HEK293 (cell line): ENCODE data around the gene PARS2.

Experiments
- CTCF ChIA-PET: fragments of 350-600 bp; formaldehyde crosslinking; extraction: SDS; loops from one replicate; lab custom pipeline; 2021; ENCODE audit warnings: antibody characterized with exemption; lab: Yijun Ruan, JAX
- POLR2A ChIA-PET: fragments of 300-600 bp; formaldehyde crosslinking; extraction: SDS; loops from one replicate; lab custom pipeline; 2020; ENCODE audit warnings: antibody characterized with exemption, inconsistent platforms; lab: Yijun Ruan, JAX
- H3K27ac ChIP-seq: fragments of 200-500 bp; sonication (Bioruptor generic); 2 replicates; pipeline ENCODE4 v1.5.1; 2014; ENCODE audit warnings: low read depth, low read length, control low read depth, inconsistent platforms; ENCODE audit errors: extremely low read depth
- H3K36me3 ChIP-seq, 2 experiments: fragments of 200-500 bp in 1 of 2; sonication (Bioruptor generic) in 1 of 2; 1 replicate in 1 of 2; 2 replicates in 1 of 2; pipeline ENCODE4 v1.5.1; 2014 to 2017; ENCODE audit warnings: inconsistent platforms in 2 of 2, low read length in 2 of 2; ENCODE audit not compliant: control insufficient read depth in 2 of 2, insufficient read depth in 1 of 2
- H3K4me1 ChIP-seq: fragments of 200-500 bp; sonication (Bioruptor generic); 2 replicates; pipeline ENCODE4 v1.5.1; 2014; ENCODE audit warnings: mild to moderate bottlenecking, low read length, inconsistent platforms; ENCODE audit not compliant: control insufficient read depth, insufficient read depth
- H3K4me3 ChIP-seq: 2 replicates; pipeline ENCODE4 v1.5.1; 2011; ENCODE audit warnings: low read depth, mild to moderate bottlenecking, control low read depth, low read length, moderate library complexity
- H3K9me3 ChIP-seq: fragments of 200-500 bp; sonication (Bioruptor generic); 2 replicates; pipeline ENCODE4 v1.5.1; 2014; ENCODE audit warnings: low read depth, low read length, inconsistent platforms; ENCODE audit not compliant: control insufficient read depth, insufficient read depth
- BCL11A ChIP-seq: fragments of 450-650 bp; formaldehyde crosslinking; IDR thresholded peaks from 2 replicates; pipeline ENCODE4 v1.5.1; 2016; ENCODE audit warnings: low read depth, missing biosample characterization, missing genetic modification characterization
- HOXD13 ChIP-seq: sonication (generic); formaldehyde crosslinking; IDR thresholded peaks from 2 replicates; pipeline ENCODE4 v1.8.0; 2022; ENCODE audit warnings: missing genetic modification reagents, borderline replicate concordance
- SCRT2 ChIP-seq: fragments of 450-650 bp; formaldehyde crosslinking; IDR thresholded peaks from 2 replicates; pipeline ENCODE4 v1.5.1; 2016; ENCODE audit warnings: missing biosample characterization, missing genetic modification characterization
- SP7 ChIP-seq: fragments of 450-650 bp; formaldehyde crosslinking; IDR thresholded peaks from 2 replicates; pipeline ENCODE4 v1.5.1; 2016; ENCODE audit warnings: missing biosample characterization, missing genetic modification characterization
- ZBTB17 ChIP-seq: fragments of 450-650 bp; formaldehyde crosslinking; IDR thresholded peaks from 2 replicates; pipeline ENCODE4 v1.5.1; 2016; ENCODE audit warnings: missing biosample characterization, missing genetic modification characterization
- ZFP37 ChIP-seq: fragments of 450-650 bp; formaldehyde crosslinking; IDR thresholded peaks from 2 replicates; pipeline ENCODE4 v1.5.1; 2016; ENCODE audit warnings: missing biosample characterization, missing genetic modification characterization
- ZFP41 ChIP-seq: fragments of 450-650 bp; formaldehyde crosslinking; IDR thresholded peaks from 2 replicates; pipeline ENCODE4 v1.5.1; 2016; ENCODE audit warnings: missing biosample characterization, missing genetic modification characterization, borderline replicate concordance
- ZNF214 ChIP-seq: fragments of 450-650 bp; formaldehyde crosslinking; IDR thresholded peaks from 2 replicates; pipeline ENCODE4 v1.5.1; 2017; ENCODE audit warnings: missing biosample characterization, mild to moderate bottlenecking, missing genetic modification characterization, borderline replicate concordance
- ZNF221 ChIP-seq: fragments of 450-650 bp; formaldehyde crosslinking; IDR thresholded peaks from 2 replicates; pipeline ENCODE4 v1.5.1; 2017; ENCODE audit warnings: missing biosample characterization, missing genetic modification characterization, borderline replicate concordance
- ZNF335 ChIP-seq: fragments of 450-650 bp; formaldehyde crosslinking; conservative IDR thresholded peaks from 2 replicates; pipeline ENCODE4 v1.5.1; 2016; ENCODE audit warnings: missing biosample characterization, missing genetic modification characterization
- ZNF341 ChIP-seq: fragments of 450-650 bp; formaldehyde crosslinking; IDR thresholded peaks from 2 replicates; pipeline ENCODE4; 2016; ENCODE audit warnings: low read depth, missing biosample characterization, missing genetic modification characterization
- ZNF394 ChIP-seq: fragments of 450-650 bp; formaldehyde crosslinking; IDR thresholded peaks from 2 replicates; pipeline ENCODE4 v1.5.1; 2016; ENCODE audit warnings: missing biosample characterization, missing genetic modification characterization, mild to moderate bottlenecking, moderate library complexity, borderline replicate concordance
- ZNF423 ChIP-seq: fragments of 450-650 bp; formaldehyde crosslinking; IDR thresholded peaks from 2 replicates; pipeline ENCODE4 v1.5.1; 2016; ENCODE audit warnings: missing biosample characterization, missing genetic modification characterization
- ZNF48 ChIP-seq: fragments of 450-650 bp; formaldehyde crosslinking; IDR thresholded peaks from 2 replicates; pipeline ENCODE4 v1.5.1; 2016; ENCODE audit warnings: missing biosample characterization, missing genetic modification characterization
- ZNF521 ChIP-seq: fragments of 450-650 bp; formaldehyde crosslinking; IDR thresholded peaks from 2 replicates; pipeline ENCODE4 v1.5.1; 2017; ENCODE audit warnings: missing biosample characterization, mild to moderate bottlenecking, missing genetic modification characterization
- ZNF529 ChIP-seq: fragments of 450-650 bp; formaldehyde crosslinking; IDR thresholded peaks from 2 replicates; pipeline ENCODE4 v1.5.1; 2017; ENCODE audit warnings: missing genetic modification characterization, missing biosample characterization; ENCODE audit not compliant: insufficient replicate concordance
- ZNF544 ChIP-seq: fragments of 450-650 bp; formaldehyde crosslinking; IDR thresholded peaks from 2 replicates; pipeline ENCODE4 v1.5.0; 2017; ENCODE audit warnings: missing biosample characterization, missing genetic modification characterization
- ZNF549 ChIP-seq: fragments of 450-650 bp; IDR thresholded peaks from 2 replicates; pipeline ENCODE4 v1.5.1; 2018; ENCODE audit warnings: missing biosample characterization, missing genetic modification characterization, mild to moderate bottlenecking, inconsistent platforms, moderate library complexity
- ZNF560 ChIP-seq: fragments of 450-650 bp; formaldehyde crosslinking; IDR thresholded peaks from 2 replicates; pipeline ENCODE4 v1.5.1; 2017; ENCODE audit warnings: missing biosample characterization, missing genetic modification characterization, borderline replicate concordance
- ZNF660 ChIP-seq: fragments of 450-650 bp; IDR thresholded peaks from 2 replicates; pipeline ENCODE4 v1.5.1; 2018; ENCODE audit warnings: missing biosample characterization, mild to moderate bottlenecking, missing genetic modification characterization
- ZNF664 ChIP-seq: fragments of 450-650 bp; formaldehyde crosslinking; IDR thresholded peaks from 2 replicates; pipeline ENCODE4 v1.5.1; 2016; ENCODE audit warnings: missing biosample characterization, missing genetic modification characterization
- ZSCAN30 ChIP-seq: fragments of 450-650 bp; IDR thresholded peaks from 2 replicates; pipeline ENCODE4 v1.5.1; 2018; ENCODE audit warnings: missing biosample characterization, mild to moderate bottlenecking, missing genetic modification characterization, moderate library complexity
- TF ChIP-seq, protein P1 (sequence below): fragments of 450-650 bp; formaldehyde crosslinking; IDR thresholded peaks from 2 replicates; pipeline ENCODE4 v1.5.1; 2016; ENCODE audit warnings: missing biosample characterization, missing genetic modification characterization
- TF ChIP-seq, protein P2 (sequence below): fragments of 450-650 bp; IDR thresholded peaks from 2 replicates; pipeline ENCODE4 v1.5.1; 2018; ENCODE audit warnings: missing biosample characterization, mild to moderate bottlenecking, missing genetic modification characterization
- TF ChIP-seq, protein P3 (sequence below): fragments of 450-650 bp; formaldehyde crosslinking; IDR thresholded peaks from 2 replicates; pipeline ENCODE4 v1.5.1; 2017; ENCODE audit warnings: missing biosample characterization, missing genetic modification characterization
- TF ChIP-seq, protein P4 (sequence below): IDR thresholded peaks from 2 replicates; pipeline ENCODE4 v1.6.1; 2011; ENCODE audit warnings: mild to moderate bottlenecking, low read depth, low read length, borderline replicate concordance
- TF ChIP-seq, protein P5 (sequence below): fragments of 450-650 bp; formaldehyde crosslinking; IDR thresholded peaks from 2 replicates; pipeline ENCODE4 v1.5.1; 2016; ENCODE audit warnings: missing biosample characterization, missing genetic modification characterization
- TF ChIP-seq, protein P6 (sequence below): sonication (generic); formaldehyde crosslinking; IDR thresholded peaks from 2 replicates; pipeline ENCODE4 v1.8.1; 2022; ENCODE audit warnings: mild to moderate bottlenecking, moderate library complexity, missing genetic modification reagents

PARS2 gene

DNA sequence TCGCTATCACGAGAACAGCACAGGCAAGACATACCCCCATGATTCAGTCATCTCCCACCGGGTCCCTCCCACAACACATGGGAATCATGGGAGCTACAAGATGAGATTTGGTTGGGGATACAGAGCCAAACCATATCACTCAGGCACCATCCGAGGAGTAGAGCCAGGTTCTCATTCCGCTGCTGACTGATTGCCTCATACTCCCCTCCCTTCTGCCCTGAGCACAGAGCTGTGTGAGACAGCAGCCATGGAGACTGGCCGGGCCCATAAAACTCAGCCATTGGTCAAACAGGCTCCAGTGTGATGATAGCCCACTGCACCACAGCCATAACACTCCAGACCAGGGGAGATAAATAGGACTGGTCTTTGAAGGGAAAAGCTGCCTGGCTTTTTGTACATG is 26.1 kb downstream of the PARS2 start (continued):
- TF ChIP-seq ZNF521 (tag by site-specific recombination) (no peak), ZNF423 (tag by site-specific recombination) (no peak), ZNF341 (tag by site-specific recombination) (no peak), HOXD13 (CRISPR knock-in tag) (no peak), ZNF214 (tag by site-specific recombination) (no peak), ZNF544 (tag by site-specific recombination) (no peak), ZNF549 (tag by site-specific recombination) (no peak), ZFP41 (tag by site-specific recombination) (no peak)
- TF ChIP-seq, protein P1, sequence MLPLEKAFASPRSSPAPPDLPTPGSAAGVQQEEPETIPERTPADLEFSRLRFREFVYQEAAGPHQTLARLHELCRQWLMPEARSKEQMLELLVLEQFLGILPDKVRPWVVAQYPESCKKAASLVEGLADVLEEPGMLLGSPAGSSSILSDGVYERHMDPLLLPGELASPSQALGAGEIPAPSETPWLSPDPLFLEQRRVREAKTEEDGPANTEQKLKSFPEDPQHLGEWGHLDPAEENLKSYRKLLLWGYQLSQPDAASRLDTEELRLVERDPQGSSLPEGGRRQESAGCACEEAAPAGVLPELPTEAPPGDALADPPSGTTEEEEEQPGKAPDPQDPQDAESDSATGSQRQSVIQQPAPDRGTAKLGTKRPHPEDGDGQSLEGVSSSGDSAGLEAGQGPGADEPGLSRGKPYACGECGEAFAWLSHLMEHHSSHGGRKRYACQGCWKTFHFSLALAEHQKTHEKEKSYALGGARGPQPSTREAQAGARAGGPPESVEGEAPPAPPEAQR (tag by site-specific recombination): no peak
- TF ChIP-seq, protein P2, sequence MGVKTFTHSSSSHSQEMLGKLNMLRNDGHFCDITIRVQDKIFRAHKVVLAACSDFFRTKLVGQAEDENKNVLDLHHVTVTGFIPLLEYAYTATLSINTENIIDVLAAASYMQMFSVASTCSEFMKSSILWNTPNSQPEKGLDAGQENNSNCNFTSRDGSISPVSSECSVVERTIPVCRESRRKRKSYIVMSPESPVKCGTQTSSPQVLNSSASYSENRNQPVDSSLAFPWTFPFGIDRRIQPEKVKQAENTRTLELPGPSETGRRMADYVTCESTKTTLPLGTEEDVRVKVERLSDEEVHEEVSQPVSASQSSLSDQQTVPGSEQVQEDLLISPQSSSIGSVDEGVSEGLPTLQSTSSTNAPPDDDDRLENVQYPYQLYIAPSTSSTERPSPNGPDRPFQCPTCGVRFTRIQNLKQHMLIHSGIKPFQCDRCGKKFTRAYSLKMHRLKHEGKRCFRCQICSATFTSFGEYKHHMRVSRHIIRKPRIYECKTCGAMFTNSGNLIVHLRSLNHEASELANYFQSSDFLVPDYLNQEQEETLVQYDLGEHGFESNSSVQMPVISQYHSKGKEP (tag by site-specific recombination): no peak

DNA sequence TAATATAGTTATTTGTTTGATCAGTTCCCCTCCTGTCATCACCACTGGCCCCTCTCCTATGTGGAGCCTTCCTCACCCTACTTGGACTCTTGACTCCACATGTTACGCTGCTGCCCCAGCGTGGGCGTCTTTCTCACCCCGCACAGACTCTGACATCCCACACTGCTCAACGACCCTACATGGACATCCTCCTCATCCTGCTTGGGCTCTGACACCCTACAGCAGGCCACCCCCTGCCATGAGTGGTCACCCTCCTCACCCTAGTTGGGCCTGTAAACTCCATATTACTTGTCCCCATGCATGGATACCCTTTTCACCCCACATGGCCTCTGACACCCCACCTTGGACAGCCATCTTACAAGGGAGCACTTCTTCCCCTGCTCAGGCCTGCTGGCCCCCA is 27.6 kb downstream of the PARS2 start:
- POLR2A ChIA-PET: no interaction called here
- CTCF ChIA-PET: no interaction called here
- Histone ChIP-seq H3K27ac (no peak overlapping the region), H3K4me3 (no peak overlapping the region), H3K36me3 (peaks cover 44 to 88% of the 10 kb centered on the region in 2 experiments)
- no peak for TF ChIP-seq ZNF660
- no peak for TF ChIP-seq BCL11A (tag by site-specific recombination)
- no peak for TF ChIP-seq ZNF529 (tag by site-specific recombination)
- TF ChIP-seq ZNF664: no peak
- TF ChIP-seq ZNF394 (tag by site-specific recombination): no peak
- TF ChIP-seq ZNF335 (tag by site-specific recombination): no peak
- no peak for TF ChIP-seq SCRT2 (tag by site-specific recombination)
- TF ChIP-seq ZNF221: no peak
- TF ChIP-seq, protein P3, sequence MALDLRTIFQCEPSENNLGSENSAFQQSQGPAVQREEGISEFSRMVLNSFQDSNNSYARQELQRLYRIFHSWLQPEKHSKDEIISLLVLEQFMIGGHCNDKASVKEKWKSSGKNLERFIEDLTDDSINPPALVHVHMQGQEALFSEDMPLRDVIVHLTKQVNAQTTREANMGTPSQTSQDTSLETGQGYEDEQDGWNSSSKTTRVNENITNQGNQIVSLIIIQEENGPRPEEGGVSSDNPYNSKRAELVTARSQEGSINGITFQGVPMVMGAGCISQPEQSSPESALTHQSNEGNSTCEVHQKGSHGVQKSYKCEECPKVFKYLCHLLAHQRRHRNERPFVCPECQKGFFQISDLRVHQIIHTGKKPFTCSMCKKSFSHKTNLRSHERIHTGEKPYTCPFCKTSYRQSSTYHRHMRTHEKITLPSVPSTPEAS: no peak
- TF ChIP-seq, all 188 proteins: peak for 0
- H3K4me1 ChIP-seq: no peaks in the 10 kb centered on the region
- H3K9me3 ChIP-seq: no peaks in the 10 kb centered on the region

DNA sequence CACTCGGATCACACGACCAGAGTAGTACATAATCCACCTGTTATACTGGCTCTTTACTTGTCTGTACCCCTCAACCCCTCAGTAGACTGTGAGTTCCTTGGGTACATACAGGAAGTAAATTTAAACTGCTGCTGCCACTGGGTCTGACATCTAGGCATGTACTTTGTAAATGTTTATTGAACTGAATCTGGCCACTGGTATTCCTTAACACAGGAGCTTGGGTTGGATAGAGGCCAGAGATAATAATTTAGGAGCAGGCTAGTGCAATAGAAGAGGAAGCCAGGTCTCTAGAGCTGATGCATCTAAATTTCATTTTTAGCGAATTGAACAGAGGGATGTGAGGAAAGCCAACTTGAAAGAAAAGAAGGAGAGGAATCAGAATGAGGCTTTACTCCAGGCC is 36.3 kb downstream of the PARS2 start:
- ChIA-PET POLR2A (no interaction called here), CTCF (interaction anchor here (0.6 to 0.7 kb wide), 2 partner anchors 1136 to 1565 kb away, joined by 3 to 4 read pairs; no protein-coding TSS in a partner anchor)
- Histone ChIP-seq H3K9me3 (no peaks in the 10 kb centered on the region), H3K27ac (no peak overlapping the region), H3K4me1 (no peaks in the 10 kb centered on the region), H3K4me3 (no peak overlapping the region), H3K36me3 (peaks cover 45 to 93% of the 10 kb centered on the region in 2 experiments)
- TF ChIP-seq, protein P4, sequence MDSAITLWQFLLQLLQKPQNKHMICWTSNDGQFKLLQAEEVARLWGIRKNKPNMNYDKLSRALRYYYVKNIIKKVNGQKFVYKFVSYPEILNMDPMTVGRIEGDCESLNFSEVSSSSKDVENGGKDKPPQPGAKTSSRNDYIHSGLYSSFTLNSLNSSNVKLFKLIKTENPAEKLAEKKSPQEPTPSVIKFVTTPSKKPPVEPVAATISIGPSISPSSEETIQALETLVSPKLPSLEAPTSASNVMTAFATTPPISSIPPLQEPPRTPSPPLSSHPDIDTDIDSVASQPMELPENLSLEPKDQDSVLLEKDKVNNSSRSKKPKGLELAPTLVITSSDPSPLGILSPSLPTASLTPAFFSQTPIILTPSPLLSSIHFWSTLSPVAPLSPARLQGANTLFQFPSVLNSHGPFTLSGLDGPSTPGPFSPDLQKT: no peak
- TF ChIP-seq ZBTB17 (tag by site-specific recombination): 0 out of 2 replicates have a peak, but pooled peaks have one; percentile 17
- TF ChIP-seq, protein P5, sequence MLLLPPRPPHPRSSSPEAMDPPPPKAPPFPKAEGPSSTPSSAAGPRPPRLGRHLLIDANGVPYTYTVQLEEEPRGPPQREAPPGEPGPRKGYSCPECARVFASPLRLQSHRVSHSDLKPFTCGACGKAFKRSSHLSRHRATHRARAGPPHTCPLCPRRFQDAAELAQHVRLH (tag by site-specific recombination): no peak
- TF ChIP-seq ZSCAN30 (tag by site-specific recombination): peak; percentile 65; the same call in 1 of the 2 replicates
- TF ChIP-seq SP7 (tag by site-specific recombination): no peak
- TF ChIP-seq ZFP37 (tag by site-specific recombination): no peak
- no peak for TF ChIP-seq ZNF48 (tag by site-specific recombination)
- no peak for TF ChIP-seq ZNF560
- TF ChIP-seq, protein P6, sequence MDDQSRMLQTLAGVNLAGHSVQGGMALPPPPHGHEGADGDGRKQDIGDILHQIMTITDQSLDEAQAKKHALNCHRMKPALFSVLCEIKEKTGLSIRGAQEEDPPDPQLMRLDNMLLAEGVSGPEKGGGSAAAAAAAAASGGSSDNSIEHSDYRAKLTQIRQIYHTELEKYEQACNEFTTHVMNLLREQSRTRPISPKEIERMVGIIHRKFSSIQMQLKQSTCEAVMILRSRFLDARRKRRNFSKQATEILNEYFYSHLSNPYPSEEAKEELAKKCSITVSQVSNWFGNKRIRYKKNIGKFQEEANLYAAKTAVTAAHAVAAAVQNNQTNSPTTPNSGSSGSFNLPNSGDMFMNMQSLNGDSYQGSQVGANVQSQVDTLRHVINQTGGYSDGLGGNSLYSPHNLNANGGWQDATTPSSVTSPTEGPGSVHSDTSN (CRISPR knock-in tag): no peak
